GM18868 (cell line): ENCODE results near the gene CHN1.

Experiments
- ATAC-seq: cut with Tn5 transposase; IDR thresholded peaks from one replicate; pipeline ENCODE4 v1.9.1; 2021; ENCODE audit warnings: mild to moderate bottlenecking, moderate library complexity; ENCODE audit not compliant: unreplicated experiment

CHN1 gene

DNA sequence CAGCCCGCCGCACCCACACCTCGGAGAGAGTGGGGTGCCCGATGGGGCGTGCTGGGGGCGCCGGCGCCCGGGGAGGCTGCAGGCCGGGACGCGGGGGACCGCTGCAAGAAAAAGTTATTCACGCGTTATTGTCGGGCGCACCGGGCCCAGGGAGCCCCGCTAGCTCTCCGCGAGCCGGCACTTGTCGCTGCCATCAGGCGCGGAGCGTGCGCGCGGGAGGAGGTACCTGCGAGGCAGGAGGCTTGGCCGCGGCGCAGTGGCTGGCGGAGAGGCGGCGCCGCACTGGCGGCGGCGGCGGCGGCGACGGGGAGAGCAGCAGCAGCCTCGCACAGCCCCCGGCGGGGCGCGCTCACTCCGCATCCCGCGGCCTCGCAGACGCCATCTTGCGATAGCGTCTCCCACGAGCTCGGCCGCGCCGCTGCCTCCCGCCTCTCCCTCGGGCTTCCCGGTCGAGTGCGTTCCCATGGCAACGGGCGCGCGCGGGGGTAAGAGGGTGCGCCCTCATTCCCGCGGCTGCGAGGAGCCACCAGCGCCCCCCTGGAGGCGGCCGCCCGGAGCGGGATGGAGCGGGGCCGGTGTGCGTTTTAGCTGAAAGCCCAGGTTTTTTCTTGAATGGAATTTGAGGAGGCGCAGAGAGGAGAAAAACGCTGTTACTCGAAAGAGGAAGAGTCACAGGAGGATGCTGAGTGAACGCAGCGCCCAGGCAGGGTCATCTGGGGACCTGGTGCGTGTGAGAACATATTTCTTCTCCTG is at the start of gene CHN1:
Gene CHN1, minus strand, starts transcription at position 402 of the 753 bp plus-strand sequence. CDS start 469 bp downstream, outside the sequence.
- peak; percentile 77 for ATAC-seq

GRCh38 chr2:175054340-175054739 is 49.2 kb upstream of the CHN1 start:
- ATAC-seq = peak; percentile 77

DNA sequence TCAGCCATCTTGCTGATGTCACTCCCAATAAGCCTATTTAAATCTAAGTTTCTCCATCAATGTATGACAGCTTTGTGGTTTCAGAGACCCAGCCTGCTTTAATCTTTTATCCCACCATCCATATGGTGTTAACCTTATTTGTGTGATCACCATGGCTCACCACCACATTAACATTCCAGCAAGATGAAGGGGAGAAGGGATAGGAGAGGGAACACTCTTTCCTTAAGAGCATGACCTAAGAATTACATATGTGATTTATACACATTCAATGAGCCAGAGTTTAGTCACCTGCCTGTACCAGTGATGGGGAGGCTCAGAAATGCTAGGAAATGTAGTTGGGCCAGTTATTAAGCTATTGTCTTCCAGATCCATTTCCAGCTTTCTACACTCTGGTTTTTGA is 44.5 kb upstream of the CHN1 start:
- no peak for ATAC-seq

GRCh38 chr2:175048275-175048674 is 43.1 kb upstream of the CHN1 start:
- ATAC-seq = no peak

- no peak for ATAC-seq
Measured at GRCh38 chr2:175039490-175039889, 34.3 kb upstream of the CHN1 start.

GRCh38 chr2:175039031-175039430 is 33.9 kb upstream of the CHN1 start:
- ATAC-seq = no peak

- ATAC-seq = no peak
Measured at GRCh38 chr2:175037941-175038340, 32.8 kb upstream of the CHN1 start.

- peak; percentile 68 for ATAC-seq
Measured at GRCh38 chr2:175036582-175037018, 31.4 kb upstream of the CHN1 start.

DNA sequence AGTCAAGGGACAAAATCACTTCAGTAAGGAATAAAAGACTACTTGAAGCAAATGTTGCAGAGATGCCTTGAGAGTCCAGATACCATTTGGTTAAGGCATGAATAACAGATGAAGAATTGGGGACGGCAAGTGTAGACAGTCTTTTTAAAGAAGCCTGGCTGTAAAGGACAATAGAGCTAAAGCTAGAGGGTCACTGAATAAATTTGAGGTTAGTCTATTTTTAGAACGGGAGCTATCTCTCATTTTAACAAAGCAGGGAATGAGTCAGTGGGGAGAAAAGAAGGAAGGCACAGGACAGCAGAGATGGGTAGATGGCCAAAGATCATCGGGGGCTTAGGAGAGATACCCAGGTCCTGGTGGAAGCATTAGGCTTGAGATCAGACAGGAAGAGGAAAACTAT is 30.6 kb upstream of the CHN1 start:
- ATAC-seq = no peak

DNA sequence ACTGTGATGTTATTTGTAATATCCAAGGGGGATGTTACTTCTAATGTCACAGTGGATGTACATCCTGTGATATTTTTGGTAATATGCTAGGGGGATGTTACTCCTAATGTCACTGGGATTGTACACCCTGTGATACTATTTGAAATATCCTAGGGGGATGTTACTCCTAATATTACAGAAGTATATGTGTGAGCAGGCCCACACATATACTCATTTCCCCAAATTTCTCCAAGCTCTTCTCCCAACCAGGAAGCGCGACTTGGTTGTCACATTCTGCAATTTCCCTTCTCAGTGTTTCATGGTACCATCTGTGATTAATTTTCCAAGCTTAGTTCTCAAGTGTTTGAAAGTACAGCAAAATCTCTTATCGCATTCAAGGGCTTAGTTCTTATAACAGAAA is 29.5 kb upstream of the CHN1 start:
- no peak for ATAC-seq

DNA sequence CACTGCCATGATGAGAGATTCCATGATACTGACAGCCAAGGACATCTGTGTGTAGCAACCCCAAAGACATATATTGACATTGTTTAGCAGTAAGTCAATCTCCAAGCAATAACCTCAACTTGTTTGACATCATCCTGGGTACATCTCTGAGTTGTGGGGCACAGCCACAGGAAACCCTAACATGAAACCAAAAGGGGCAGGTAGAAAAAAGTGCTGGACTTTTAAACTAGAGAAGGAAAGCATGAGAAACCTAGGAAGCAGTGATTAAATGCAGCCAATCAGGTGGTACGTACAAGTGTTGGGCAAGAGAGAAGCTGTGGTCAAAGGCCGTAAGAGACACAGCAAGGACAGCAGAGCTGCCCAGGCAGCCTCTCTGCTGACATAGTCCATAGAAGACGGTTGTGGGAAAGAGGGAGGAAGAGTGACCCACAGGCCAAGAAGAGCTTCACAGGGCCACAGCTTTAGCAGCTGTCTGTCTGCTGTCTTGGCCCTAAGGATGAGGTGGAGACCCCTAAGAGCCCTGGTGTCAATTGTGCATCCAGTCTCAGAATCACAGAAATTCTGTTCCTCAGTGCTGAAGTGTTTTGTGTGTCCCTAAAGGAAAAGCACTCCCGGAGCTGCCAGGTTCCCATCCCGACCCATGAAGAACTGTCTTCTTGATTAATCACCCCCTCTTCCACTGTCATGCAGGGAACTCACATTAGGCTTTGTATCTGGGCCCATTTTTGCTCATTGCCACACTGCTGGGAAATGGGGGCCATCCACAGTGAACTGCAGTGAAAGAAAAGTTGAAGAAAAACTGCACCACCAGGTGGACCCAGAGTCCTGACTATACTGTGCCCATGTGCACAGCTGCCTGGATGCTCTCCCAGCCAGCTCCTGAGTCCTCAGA is 25.4 kb upstream of the CHN1 start:
- ATAC-seq = peak; percentile 68

- no peak for ATAC-seq
Measured at GRCh38 chr2:175027755-175028154, 22.6 kb upstream of the CHN1 start.

DNA sequence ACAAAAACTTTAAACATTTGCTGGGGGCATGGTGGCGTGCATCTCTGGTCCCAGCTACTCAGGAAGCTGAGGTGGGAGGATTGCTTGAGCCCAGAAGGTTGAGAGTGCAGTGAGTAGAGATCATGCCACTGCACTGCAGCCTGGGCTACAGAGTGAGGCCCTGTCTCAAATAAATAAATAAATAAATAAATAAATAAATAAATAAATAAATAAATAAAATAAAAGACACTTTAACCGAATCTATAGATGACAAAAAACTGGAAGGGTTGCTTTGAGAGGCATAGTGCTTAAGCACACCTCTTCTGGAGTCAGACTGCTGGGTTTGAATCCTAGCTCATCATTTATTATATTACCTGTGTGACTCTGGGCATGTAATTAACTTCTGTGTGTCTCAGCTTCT is 21.2 kb upstream of the CHN1 start:
- no peak for ATAC-seq

- no peak for ATAC-seq
Measured at GRCh38 chr2:175025946-175026345, 20.8 kb upstream of the CHN1 start.

GRCh38 chr2:175025233-175025632 is 20.1 kb upstream of the CHN1 start:
- no peak for ATAC-seq

- ATAC-seq = no peak
Measured at GRCh38 chr2:175022923-175023322, 17.7 kb upstream of the CHN1 start.

DNA sequence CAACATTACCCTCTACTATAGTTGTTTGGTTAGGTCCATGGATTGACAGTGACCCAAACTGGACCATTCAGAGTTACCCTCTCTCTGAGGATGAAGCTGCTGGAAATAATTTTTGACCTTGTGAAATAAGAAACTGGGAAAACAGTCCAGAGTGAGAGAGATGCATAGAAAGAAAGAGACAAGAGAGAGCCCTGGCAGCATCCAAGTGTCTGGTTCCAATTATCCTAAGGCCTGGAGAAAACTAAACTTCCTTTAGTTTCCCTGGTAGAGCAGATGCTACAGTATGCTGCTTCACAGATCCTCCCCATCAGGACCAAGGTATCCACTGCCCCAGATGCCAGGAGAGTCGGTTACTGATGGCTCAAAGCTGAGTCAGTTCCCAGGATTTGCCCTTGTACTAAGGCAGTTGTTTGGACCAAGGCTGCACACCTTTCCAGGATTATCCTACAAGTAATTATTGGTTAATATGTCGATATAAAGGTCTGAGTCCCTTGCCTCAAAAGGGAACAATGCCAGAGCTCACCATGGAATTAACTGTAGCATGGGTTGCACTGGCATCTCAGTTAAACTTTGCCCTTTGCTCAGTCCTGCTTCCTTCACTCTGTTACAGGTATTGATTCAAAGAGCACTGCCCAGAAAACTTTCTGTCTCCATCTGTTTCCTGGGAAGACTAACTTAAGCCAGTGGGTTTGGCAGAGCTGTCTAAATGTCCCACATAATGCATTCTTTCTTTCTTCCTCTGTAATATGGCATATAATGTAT is 14.6 kb upstream of the CHN1 start:
- no peak for ATAC-seq

- no peak for ATAC-seq
Measured at GRCh38 chr2:175017618-175018414, 12.6 kb upstream of the CHN1 start.

GRCh38 chr2:175015340-175015739 is 10.2 kb upstream of the CHN1 start:
- ATAC-seq = no peak

DNA sequence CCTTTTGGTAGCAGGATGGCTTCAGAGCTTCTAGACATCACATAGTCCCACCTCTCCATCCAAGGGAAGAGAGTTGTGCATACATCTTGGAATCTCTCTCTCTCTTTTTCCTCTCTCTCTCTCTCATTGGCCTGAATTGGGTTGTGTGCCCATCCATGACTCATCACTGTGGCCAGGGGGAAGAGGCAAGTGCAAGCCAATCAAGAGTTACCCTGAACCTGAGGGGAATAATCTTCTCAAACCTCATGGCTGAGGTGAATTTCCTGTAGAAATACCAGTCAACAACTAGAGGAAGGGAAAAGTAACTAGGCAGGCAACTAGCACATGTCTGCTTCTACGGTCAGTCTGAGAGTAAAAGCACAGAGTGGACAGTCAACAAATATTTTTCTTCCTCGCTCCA is 7.3 kb upstream of the CHN1 start:
- ATAC-seq = no peak
